Retinal pigment epithelial cell (primary cell): ENCODE data around the gene LRP1.

ENCODE experiments used
- DNase-seq: peaks from one replicate; pipeline ENCODE4 v3.0.0-alpha.2; 2010; ENCODE audit warnings: low read depth
- H3K4me3 ChIP-seq: 2 replicates; pipeline ENCODE4 v1.5.1; 2011; ENCODE audit warnings: mild to moderate bottlenecking, low read length, control low read depth, moderate library complexity
- CTCF ChIP-seq: conservative IDR thresholded peaks from 2 replicates; pipeline ENCODE4 v1.5.1; 2011; ENCODE audit warnings: low read depth, low read length, control low read depth, inconsistent platforms

LRP1 gene

DNA sequence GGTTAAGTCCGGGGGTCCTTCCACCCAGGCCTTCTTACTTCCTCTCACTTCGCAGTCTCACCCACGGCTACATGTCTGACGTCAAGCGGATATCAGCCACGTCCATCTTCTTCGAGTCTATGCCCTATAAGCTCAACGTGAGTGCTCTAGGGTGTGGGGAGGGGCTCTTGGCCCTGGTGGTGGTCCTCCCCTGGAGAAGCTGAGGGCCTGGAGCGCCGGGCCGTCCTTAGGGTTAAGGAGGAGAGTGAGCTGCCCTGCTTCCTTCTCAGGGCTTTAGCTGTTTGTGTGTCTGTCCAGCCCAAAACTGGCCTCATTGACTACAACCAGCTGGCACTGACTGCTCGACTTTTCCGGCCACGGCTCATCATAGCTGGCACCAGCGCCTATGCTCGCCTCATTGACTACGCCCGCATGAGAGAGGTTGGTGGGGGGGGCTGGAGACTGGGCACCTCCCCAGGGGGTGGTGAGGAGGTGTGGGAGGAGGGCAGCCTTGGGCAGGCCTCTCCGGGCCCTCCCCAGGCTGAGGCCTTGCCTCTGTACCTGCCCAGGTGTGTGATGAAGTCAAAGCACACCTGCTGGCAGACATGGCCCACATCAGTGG is 104.0 kb downstream of the LRP1 start:
- no peak overlapping the region for H3K4me3 ChIP-seq
- TF ChIP-seq CTCF: no peak
- no peak for DNase-seq

GRCh38 chr12:57233357-57234232 is 105.3 kb downstream of the LRP1 start:
- no peak for DNase-seq
- TF ChIP-seq CTCF: no peak
- no peak overlapping the region for H3K4me3 ChIP-seq

GRCh38 chr12:57234233-57234570 is 105.9 kb downstream of the LRP1 start:
- TF ChIP-seq CTCF: no peak
- H3K4me3 ChIP-seq: no peak overlapping the region
- no peak for DNase-seq

DNA sequence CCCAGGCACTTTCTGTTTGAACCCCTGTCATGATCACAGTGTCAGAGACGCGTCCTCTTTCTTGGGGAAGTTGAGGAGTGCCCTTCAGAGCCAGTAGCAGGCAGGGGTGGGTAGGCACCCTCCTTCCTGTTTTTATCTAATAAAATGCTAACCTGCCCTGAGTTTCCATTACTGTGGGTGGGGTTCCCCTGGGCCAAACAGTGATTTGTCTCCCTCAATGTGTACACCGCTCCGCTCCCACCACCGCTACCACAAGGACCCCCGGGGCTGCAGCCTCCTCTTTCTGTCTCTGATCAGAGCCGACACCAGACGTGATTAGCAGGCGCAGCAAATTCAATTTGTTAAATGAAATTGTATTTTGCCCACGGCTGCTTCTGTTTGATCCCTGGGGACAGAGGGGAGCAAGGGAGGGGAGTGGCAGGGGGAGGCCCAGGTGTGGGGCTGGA is 106.3 kb downstream of the LRP1 start:
- no peak for TF ChIP-seq CTCF
- no peak overlapping the region for H3K4me3 ChIP-seq
- DNase-seq: no peak

DNA sequence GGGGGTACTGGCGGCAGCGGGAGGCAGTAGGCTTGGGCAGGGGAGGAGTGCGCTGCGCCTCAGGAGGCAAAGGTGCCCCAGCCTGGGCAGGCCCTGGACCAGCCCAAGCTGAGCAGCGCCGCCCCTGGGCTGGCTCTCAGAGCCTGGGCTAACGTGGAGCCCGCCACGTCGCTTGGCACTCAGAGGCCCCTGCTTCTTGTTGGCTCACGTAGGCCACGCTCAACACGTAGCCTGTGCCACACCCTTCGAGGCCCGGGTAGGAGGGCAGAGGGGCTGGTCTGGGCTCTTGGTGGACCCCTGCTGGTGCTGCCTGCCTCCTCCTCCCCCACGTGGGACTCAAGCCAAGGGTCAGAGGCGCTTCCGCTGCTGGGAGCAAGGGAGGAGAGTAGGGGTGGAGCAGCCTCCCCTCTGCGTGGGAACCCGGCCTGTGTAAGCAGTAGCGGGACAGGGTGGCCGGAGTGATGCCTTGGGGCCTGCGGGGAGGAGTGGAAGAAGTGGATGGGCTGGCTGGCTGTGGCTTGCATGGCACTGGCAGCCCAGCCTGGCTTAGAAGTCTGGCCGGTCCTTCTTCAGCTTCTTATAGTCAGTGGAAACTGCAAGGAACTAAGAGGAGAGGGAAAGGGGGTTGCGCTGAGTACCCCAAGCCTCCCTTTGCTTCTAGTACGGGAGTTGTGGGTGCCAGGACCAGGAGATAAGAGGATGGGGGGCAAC is 106.9 kb downstream of the LRP1 start:
- TF ChIP-seq CTCF: no peak
- H3K4me3 ChIP-seq: no peak overlapping the region
- DNase-seq: no peak

DNA sequence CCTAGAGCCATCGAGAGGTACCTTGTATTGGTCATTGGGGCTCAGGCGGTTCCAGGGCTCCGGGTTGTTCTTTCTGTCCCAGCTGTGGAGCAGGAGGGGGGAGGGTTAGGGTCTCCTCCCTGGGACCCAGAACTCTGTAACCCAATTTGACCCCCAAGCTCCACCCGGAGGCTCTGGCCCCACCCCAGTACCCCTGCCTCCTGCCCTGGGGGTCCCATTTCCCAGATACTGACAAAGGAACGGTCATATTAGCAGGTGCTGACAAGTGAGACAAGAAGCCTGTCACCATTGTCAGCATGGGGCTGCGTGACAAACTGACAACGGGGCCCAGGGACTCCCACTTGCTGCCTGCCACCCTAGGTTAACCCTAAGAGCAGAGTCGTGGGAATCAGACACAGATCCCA is 107.4 kb downstream of the LRP1 start:
- no peak overlapping the region for H3K4me3 ChIP-seq
- DNase-seq: no peak
- no peak for TF ChIP-seq CTCF
